Measurements from ENCODE around the gene GSE1. TPM values are rescaled to one million over a fixed set of nuclear protein-coding genes. Genes with fewer than 3 reads are reported as not detected.

The GSE1 gene
- total and polyA plus RNA-seq, 9 of the 15 experiments (the other 6 are each of a cell fraction or from before 2014, with no cell fraction given) = 12.2 to 244 (median 57.9) TPM

- TF ChIP-seq NONO (IDR thresholded peaks at IDR 0.05; ENCODE audit: low read depth in 2 of 2, low read length in 1 of 2) (peak in 1 of 2 experiments; percentile 73; a peak in 2 of 4 replicates), MLLT1 (IDR thresholded peaks at IDR 0.05) (peak in 1 of 2 experiments; percentile 73; a peak in 1 of 4 replicates), HLTF (IDR thresholded peaks at IDR 0.05) (no peak), ATF1 (CRISPR knock-in tag; IDR thresholded peaks at IDR 0.05) (no peak), ATF1 (tag; IDR thresholded peaks at IDR 0.05) (no peak), ZBTB40 (IDR thresholded peaks at IDR 0.05) (no peak), ZBTB40 (CRISPR knock-in tag; IDR thresholded peaks at IDR 0.05) (no peak), BCLAF1 (IDR thresholded peaks at IDR 0.05; ENCODE audit: borderline replicate concordance in 1 of 2, control insufficient read depth in 1 of 2, low read depth in 2 of 2, low read length in 1 of 2) (no peak), ARNT (IDR thresholded peaks at IDR 0.05) (no peak), MBD2 (IDR thresholded peaks at IDR 0.05; ENCODE audit: borderline replicate concordance, low read depth) (no peak), HNRNPH1 (optimal IDR thresholded peaks at IDR 0.05; ENCODE audit: low read depth, low read length) (no peak), POLR3A (IDR thresholded peaks at IDR 0.05; ENCODE audit: borderline replicate concordance, extremely low read depth, insufficient read depth, insufficient read length) (no peak), NELFE (IDR thresholded peaks at IDR 0.05; ENCODE audit: insufficient read depth, insufficient read length) (no peak)
These were observed 2.9 kb downstream of the GSE1 start (continued) for GRCh38 chr16:85615852-85616606.
